Ovary (tissue), 3 donors: ENCODE results near the gene SERPINI1.

Experiments
- EP300 ChIP-seq: sonication (generic); formaldehyde crosslinking; IDR thresholded peaks from one replicate; pipeline ENCODE4 v1.6.1; 2017; ENCODE audit warnings: antibody characterized with exemption
- POLR2A ChIP-seq: fragments of 450-650 bp; IDR thresholded peaks from one replicate; pipeline ENCODE4 v1.6.1; 2017; ENCODE audit warnings: antibody characterized with exemption, mild to moderate bottlenecking, moderate library complexity
- TF ChIP-seq, protein P1 (sequence below), 3 donors: fragments of 450-650 bp in 2 of 3; fragments of 200-600 bp in 1 of 3; IDR thresholded peaks; one replicate each; pipeline versions ENCODE4 v1.5.1 to v1.8.0; 2016 to 2022; ENCODE audit warnings: antibody characterized with exemption in 3 of 3, mild to moderate bottlenecking in 1 of 3
- donor health status: DM: no; HTN: no; CAD: no.

GRCh38 chr3:167823738-167824137, 88.2 kb downstream of the SERPINI1 start:
- TF ChIP-seq, protein P1, sequence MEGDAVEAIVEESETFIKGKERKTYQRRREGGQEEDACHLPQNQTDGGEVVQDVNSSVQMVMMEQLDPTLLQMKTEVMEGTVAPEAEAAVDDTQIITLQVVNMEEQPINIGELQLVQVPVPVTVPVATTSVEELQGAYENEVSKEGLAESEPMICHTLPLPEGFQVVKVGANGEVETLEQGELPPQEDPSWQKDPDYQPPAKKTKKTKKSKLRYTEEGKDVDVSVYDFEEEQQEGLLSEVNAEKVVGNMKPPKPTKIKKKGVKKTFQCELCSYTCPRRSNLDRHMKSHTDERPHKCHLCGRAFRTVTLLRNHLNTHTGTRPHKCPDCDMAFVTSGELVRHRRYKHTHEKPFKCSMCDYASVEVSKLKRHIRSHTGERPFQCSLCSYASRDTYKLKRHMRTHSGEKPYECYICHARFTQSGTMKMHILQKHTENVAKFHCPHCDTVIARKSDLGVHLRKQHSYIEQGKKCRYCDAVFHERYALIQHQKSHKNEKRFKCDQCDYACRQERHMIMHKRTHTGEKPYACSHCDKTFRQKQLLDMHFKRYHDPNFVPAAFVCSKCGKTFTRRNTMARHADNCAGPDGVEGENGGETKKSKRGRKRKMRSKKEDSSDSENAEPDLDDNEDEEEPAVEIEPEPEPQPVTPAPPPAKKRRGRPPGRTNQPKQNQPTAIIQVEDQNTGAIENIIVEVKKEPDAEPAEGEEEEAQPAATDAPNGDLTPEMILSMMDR (IDR thresholded peaks at IDR 0.05), result no peak
- no peak for TF ChIP-seq POLR2A
- no peak for TF ChIP-seq EP300
